Fibroblast of lung (primary cell): ENCODE results near the gene DEPDC1.

Source experiments
- EZH2 ChIP-seq: IDR thresholded peaks from 2 replicates; pipeline ENCODE4 v1.5.1; 2012; ENCODE audit warnings: low read length, control low read depth, mild to moderate bottlenecking; ENCODE audit errors: missing control alignments
- TF ChIP-seq, protein P1 (sequence below), 2 donors: IDR thresholded peaks in 1 of 2; conservative IDR thresholded peaks in 1 of 2; 1 replicate in 1 of 2; 2 replicates in 1 of 2; pipeline ENCODE4 v1.5.1; 2011 to 2012; ENCODE audit warnings: low read length in 2 of 2, control low read depth in 1 of 2, inconsistent platforms in 1 of 2, low read depth in 1 of 2, mild to moderate bottlenecking in 1 of 2

DNA sequence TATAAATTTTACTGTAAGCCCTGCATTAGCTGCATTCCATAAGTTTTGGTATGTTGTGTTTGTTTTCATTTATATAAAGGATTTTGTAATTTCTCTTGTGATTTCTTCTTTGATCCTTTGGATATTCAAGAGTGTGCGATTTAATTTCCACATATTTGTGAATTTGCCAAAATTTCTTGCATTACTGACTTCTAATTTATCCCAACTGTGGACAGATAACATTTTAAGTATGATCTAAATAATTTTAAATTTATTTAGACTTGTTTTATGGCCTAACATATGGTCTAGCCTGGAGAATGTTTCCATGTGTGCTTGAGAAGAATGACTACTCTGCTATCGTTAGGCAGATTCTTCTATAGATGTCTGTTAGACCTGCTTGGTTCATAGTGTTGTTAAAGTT, 70.3 kb downstream of the DEPDC1 start:
- TF ChIP-seq, protein P1, sequence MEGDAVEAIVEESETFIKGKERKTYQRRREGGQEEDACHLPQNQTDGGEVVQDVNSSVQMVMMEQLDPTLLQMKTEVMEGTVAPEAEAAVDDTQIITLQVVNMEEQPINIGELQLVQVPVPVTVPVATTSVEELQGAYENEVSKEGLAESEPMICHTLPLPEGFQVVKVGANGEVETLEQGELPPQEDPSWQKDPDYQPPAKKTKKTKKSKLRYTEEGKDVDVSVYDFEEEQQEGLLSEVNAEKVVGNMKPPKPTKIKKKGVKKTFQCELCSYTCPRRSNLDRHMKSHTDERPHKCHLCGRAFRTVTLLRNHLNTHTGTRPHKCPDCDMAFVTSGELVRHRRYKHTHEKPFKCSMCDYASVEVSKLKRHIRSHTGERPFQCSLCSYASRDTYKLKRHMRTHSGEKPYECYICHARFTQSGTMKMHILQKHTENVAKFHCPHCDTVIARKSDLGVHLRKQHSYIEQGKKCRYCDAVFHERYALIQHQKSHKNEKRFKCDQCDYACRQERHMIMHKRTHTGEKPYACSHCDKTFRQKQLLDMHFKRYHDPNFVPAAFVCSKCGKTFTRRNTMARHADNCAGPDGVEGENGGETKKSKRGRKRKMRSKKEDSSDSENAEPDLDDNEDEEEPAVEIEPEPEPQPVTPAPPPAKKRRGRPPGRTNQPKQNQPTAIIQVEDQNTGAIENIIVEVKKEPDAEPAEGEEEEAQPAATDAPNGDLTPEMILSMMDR (conservative IDR thresholded peaks at IDR 0.05 in 1 of 2, IDR thresholded peaks at IDR 0.05 in 1 of 2; ENCODE audit: low read depth in 1 of 2, low read length in 2 of 2), result no peak
- TF ChIP-seq EZH2, result no peak
